Islet precursor cell (in vitro differentiated cells): ENCODE measurements around the gene SLC25A28.

Experiments used
- DNase-seq: peaks from one replicate; pipeline ENCODE4 v3.0.0-alpha.2; 2018

Gene SLC25A28

GRCh38 chr10:99583687-99584086, 36.6 kb downstream of the SLC25A28 start:
- DNase-seq: no peak

GRCh38 chr10:99582255-99582770, 37.9 kb downstream of the SLC25A28 start:
- DNase-seq: no peak

- DNase-seq: peak; percentile 77
Measured at GRCh38 chr10:99579971-99580370, 40.3 kb downstream of the SLC25A28 start.

GRCh38 chr10:99573790-99574189, 46.4 kb downstream of the SLC25A28 start:
- no peak for DNase-seq

- no peak for DNase-seq
Measured at GRCh38 chr10:99571816-99572215, 48.4 kb downstream of the SLC25A28 start.

GRCh38 chr10:99569961-99570360, 50.3 kb downstream of the SLC25A28 start:
- DNase-seq: no peak

- no peak for DNase-seq
Measured at GRCh38 chr10:99569253-99569939, 50.8 kb downstream of the SLC25A28 start.

GRCh38 chr10:99565166-99565565, 55.1 kb downstream of the SLC25A28 start:
- DNase-seq: no peak

- no peak for DNase-seq
Measured at GRCh38 chr10:99564361-99564760, 55.9 kb downstream of the SLC25A28 start.

GRCh38 chr10:99562631-99563030, 57.6 kb downstream of the SLC25A28 start:
- no peak for DNase-seq
